ENCODE data around the gene MDFI. TPM values are rescaled to one million over a fixed set of nuclear protein-coding genes. Genes with fewer than 3 reads are reported as not detected.

Gene MDFI
- total RNA-seq, 1 experiment from 2014 or later = not detected

DNA sequence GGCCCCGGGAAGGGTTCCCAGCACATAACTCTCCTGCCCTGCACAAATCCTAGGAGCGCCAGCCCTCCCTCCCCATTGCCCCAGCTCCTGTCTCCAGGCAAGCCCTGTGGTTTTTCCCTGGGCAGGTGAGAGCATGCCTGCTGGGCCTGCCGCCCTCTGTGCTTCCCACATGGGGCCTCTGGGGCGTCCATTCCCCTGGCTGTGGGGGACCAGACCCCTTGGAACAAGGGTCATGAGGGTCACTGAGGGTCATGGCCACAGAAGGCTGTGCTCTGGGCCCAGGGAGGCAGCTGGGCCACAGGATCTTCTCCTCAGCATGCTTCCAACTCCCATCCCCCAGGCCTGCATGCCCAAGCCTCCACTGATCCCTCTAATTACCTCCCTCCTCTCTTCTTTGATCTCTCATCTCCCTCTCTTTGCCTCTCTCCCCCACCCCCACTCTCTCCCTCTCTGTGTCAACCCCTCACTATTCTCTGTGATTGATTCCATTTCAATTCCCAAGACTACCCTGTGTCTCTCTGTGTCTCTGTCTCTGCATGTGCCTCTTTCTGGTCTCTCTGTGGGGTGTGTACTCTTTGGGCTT is 6.1 kb downstream of the MDFI start:
- DNase-seq (ENCODE audit: low spot score) = no peak
- in situ Hi-C loops (cut with HindIII; ENCODE audit: low sequenced_read_pairs) = no loop called here

DNA sequence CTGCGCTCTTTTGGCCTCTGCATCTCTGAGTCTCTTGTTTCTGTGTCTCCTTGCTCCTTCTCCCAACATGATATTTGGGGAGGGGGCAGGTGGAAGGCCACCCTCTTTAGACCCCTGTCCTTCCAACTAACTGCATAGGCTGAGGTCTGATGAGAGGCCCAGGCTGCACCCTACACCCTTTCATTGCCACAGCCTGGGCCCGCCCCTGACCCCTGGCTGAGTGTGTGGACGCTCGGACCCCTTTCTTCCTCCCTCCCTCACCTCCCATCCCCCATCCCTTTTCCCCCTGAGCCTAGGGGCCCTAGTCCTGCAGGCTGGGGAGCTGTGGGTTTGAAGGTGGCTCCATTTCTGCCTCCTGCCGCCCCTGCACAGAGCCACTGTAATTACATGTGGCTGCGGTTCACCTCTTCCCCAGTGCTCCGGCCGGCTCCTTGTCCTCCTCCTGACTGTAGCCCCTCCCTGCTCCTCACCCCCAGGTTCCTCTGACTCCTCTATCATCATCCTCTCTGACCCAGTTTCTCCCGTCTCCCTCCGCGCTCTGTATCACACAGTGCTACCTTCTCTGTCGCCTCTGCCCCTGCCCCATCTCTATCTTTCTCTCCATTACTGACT is 6.8 kb downstream of the MDFI start:
- in situ Hi-C loops (cut with HindIII; ENCODE audit: low sequenced_read_pairs) = no loop called here
- no peak for DNase-seq (ENCODE audit: low spot score)

DNA sequence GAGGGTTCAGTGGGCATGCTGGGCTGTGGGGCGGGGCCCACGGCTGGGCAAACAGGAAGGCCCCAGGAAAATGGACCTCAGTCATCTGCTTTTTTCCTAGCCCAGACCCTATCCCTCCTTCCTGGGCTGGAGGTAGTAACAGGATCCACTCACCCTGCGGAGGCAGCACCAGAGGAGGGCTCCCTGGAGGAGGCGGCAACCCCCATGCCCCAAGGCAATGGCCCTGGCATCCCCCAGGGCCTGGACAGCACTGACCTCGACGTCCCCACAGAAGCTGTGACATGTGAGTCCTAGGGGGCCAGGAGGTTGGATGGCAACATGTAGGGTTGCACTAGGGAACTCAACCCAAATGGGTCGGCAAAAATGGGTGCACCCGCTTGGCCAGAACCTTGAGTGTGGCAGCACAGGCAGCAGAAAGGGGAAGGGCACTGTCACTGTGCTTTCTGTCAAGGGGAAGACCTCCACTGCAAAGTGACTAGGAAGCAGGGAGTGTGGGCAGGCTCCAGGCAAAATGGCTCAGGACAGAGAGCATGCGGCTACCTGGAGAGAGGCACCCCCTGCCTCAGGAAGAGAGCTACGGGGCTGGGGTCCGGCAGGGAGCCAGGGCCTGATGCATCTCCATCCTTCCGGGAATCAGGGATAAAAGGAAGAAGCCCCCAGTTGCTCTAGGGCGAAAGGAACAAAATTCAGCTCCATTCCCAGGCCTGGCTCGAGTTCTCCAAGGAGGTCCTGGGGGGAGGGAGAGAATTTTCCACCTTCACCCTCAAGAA is 7.9 kb downstream of the MDFI start:
- no peak for DNase-seq (ENCODE audit: low spot score)
- in situ Hi-C loops (cut with HindIII; ENCODE audit: low sequenced_read_pairs) = no loop called here

DNA sequence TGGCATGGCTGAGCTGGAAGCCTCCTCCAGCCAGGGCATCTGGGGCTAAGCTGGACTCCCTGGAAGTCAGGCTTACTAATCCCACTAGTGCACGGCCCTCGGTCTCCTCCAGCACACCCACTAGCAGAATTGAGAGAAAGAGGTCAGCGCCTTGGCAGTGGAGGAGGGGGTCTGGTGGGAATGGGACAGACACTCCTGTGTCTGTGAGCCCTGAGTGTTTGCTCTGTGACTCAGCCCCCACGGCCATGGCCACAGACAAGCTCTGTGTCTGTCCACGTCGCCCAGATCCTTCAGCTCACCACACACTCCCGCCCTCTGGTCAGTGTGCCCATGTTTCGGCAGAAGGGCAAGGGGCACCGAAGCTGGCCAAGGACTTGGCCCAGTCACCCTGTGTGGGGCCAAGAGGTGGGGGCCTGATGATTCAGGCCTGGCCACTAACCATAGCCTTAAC is 8.8 kb downstream of the MDFI start:
- no peak for DNase-seq (ENCODE audit: low spot score)
- in situ Hi-C loops (cut with HindIII; ENCODE audit: low sequenced_read_pairs) = no loop called here

DNA sequence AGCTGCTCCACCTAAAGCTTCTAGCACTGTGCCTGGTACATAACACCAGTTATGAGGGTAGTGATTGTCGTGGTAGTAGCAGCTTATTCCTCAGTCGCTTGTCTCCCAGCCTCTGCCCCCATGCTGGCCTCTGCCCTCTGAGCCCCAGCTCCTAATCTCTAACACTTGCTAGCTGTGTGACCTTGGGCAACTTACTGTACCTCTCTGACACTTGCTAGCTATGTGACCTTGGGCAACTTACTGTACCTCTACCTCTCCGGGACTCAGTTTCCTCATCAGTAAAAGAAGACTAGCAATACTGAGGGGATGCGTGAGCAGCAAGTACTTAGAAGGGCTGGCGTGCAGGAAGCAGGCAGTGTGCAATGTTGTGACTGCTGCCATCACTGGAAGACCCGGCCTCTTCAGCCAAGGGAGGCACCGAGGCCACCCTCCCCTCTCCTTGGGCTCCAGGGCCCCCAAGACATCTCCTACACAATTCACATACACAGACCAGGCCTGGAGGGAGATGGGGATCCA is 9.9 kb downstream of the MDFI start:
- in situ Hi-C loops (cut with HindIII; ENCODE audit: low sequenced_read_pairs) = no loop called here
- DNase-seq (ENCODE audit: low spot score) = no peak

DNA sequence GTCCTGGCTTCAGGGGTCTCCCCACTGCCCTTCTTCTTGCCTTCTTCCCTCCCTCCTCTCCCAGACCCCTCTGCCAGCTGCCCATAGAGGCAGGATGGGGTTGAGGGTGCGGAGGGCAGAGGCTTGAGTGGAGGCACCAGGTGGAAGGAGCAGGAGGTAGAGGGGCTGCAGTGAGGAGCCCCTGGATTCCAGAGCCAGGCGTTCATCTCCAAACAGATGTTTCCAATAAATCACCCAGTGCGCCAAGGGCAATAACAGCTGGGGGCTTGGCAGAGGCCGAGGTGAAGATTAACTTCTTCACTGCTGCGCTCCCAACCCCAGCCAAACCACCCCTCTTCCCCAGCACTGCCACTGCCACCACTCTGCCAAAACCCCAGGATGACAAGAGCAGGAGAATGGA is 10.7 kb downstream of the MDFI start:
- in situ Hi-C loops (cut with HindIII; ENCODE audit: low sequenced_read_pairs) = no loop called here

DNA sequence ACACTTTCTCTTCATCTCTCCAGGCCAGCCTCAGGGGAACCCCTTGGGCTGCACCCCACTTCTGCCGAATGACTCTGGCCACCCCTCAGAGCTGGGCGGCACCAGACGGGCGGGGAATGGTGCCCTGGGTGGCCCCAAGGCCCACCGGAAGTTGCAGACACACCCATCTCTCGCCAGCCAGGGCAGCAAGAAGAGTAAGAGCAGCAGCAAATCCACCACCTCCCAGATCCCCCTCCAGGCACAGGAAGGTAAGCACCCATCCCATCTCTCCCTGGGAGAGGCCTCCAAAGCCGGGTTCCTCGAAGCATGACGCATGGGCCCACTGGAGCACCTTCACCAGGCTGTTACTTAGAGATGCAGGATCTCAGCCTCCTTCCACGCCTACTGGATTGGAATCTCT is 11.3 kb downstream of the MDFI start:
- in situ Hi-C loops (cut with HindIII; ENCODE audit: low sequenced_read_pairs) = no loop called here
- DNase-seq (ENCODE audit: low spot score) = no peak

More for the DNA sequence above, 10.7 kb downstream of the MDFI start:
- DNase-seq (ENCODE audit: low spot score) = no peak

DNA sequence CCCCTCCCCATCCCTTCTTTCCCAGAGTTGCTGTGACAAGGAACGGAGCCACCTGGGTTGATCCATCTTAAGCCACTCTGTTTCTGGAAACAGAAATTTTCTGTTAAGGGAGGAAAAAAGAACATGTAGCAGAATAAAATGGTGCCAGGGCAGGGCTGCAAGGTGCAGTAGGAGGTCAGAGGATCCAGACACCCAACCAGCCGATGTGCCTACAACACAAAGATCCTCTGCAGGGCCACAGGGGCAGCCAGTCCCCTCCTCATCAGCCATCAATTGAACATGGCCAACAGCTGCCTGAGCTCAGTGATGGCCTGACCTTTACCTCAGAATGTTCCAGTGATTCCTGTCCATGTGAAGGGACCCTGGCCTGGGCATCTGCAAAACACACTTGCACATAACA is 11.9 kb downstream of the MDFI start:
- in situ Hi-C loops (cut with HindIII; ENCODE audit: low sequenced_read_pairs) = no loop called here
- no peak for DNase-seq (ENCODE audit: low spot score)

DNA sequence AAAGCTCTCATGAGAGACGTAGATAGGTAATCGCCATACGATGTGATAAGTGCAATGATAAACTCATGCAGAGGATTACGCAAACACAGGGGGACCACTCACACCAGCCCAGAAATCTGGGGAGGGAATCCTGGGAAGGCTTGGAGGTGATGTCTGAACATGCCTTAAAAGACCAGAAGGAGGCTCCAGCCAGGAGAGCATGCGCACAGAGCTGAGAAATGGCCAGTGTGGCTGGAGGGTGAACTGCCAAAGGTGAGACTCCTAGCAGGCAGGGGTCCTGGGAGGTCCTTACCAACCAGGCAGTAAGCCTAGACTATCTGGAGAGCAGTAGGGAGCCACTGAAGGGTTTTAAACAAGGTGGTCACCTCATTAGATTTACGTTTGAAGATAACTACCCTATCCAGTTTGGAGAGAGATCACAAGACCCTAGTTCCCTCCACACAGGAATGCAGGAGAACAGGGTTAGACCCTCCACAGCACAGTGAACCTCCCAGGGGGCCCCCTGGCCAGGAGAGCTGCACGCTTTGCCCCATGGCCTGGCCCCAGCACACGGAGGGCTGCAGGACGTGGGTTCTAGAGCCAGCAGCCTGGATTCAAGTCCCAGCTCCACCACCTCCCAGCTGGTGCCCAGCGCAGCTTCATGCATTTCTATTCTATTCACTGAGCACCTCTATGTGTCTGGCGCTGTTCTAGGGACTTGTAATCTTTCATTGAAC is 13.1 kb downstream of the MDFI start:
- no peak for DNase-seq (ENCODE audit: low spot score)
- in situ Hi-C loops (cut with HindIII; ENCODE audit: low sequenced_read_pairs) = no loop called here

DNA sequence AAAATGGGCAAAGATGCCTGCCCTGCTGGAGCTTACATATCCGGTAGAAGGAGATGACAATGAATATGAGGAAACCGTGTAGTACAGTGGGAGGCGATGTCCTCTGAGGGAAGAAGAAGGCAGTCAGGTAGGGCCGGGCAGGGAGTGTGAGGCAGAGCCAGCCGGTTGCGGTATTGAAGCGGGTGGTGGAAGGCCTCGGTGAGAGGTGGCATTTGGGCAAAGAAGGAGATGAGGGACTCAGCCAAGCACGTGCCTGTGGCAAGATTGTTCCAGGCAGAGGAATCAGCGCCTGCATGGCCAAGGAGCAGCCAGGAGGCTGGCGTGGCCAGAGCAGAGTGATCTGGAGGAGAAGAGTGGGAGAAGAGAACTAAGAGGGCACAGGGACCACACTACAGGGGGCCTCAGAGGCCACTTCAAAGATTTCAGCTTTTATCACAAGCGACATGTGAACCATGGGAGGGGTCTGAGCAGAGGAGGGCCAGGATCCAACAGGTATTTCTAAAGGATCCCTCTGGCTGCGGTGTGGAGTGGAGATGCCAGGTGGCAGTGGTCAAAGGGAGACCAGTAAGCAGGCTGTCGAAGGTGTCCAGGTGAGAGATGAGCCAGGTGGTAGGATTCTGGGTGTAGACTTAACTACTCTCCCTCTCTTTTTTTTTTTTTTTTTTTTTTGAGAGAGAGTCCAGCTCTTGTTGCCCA is 13.8 kb downstream of the MDFI start:
- no peak for DNase-seq (ENCODE audit: low spot score)
- in situ Hi-C loops (cut with HindIII; ENCODE audit: low sequenced_read_pairs) = no loop called here

DNA sequence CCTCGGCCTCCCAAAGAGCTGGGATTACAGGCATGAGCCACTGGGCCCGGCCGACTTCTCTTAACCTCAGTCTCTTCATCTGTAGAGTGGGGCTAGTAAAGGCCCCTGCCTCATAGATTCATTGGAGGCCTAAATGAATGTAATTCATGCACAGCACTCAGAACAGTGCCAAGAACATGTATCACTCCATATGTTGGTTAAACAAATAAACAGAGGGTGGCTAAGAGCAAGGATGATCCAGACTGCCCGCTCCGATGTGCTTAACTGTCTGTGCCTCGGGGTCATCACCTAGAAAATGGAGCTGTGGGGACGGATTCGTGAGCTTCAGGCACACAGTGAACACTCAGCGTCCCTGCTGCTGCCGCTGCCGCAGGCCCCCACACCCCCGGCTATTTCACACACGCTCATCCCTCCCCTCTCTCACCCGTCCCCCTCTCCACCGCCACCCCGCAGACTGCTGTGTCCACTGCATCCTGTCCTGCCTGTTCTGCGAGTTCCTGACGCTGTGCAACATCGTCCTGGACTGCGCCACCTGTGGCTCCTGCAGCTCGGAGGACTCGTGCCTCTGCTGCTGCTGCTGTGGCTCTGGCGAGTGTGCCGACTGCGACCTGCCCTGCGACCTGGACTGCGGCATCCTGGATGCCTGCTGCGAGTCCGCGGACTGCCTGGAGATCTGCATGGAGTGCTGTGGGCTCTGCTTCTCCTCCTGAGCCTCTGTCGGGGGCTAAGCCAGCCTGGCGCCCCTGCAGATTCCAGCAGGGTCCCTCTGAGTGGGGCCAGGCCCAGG is 14.8 kb downstream of the MDFI start:
- in situ Hi-C loops (cut with HindIII; ENCODE audit: low sequenced_read_pairs) = no loop called here
- DNase-seq (ENCODE audit: low spot score) = no peak

DNA sequence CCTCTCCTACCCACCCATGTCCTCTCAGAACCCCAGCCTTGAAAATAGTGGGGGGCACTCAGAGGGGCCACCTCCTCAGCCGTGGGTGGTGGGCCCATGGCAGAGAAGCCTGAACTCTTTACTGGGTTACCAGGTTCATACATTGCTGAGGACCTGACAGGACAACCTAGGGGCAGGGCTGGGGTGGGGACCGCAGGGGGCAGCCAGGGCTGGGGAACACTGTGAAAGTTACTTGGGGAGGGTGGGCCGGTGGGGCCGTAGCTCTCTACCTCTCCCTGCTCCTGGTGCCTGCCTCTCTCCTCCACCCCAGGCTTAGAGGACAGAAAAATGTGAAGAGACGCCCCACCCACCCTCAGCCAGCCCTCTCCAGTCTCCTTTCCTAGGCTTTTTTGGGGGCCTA is 15.4 kb downstream of the MDFI start:
- in situ Hi-C loops (cut with HindIII; ENCODE audit: low sequenced_read_pairs) = no loop called here
- DNase-seq (ENCODE audit: low spot score) = no peak

DNA sequence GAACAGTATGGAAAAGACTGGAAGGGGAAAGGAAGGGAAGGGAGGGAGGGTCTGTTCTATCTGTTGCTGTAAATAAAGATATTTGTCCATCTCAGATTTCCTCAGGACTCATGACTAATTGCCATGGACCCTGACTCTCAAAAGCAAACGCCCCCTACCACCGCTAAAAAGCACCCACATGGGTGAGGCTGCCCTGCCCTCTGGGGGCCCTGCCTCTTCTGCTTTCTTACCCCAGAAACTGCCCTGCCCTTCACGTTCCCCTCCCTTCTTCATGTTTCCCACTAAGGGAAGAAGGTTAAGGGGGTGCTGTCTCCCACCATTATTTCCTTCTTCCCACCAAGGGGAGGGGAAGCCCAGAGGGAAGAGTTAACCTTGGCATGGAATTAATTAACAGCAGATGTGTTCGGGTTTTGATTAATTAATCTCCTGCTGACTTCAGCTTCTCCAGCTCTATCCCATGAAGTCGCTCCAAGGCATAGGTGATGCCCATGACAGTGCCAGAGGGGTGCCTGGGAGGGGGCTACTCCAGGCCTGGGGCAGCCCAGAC is 16.0 kb downstream of the MDFI start:
- in situ Hi-C loops (cut with HindIII; ENCODE audit: low sequenced_read_pairs) = no loop called here
- no peak for DNase-seq (ENCODE audit: low spot score)

DNA sequence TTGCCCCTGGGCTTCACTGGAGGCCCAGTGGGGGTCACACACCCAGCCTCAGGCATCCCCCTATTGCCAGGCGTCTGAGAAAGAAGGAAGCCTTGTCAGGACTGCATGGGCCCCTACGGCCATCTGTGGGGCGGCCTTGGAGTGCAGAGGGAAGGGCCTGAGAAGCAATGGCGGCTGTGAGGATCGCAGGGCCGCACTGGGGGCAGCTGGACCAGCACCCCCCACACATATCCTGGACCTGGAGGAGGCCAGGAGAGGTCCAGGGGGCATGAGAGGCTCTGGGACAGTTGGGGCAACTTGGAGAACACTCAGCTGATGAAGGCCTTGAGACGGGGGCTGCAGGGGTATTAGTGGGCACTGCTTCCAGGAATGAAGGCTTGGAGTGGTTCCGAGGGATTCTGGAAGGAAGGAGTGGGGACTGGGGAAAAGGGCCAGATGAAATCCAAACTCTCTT is 16.5 kb downstream of the MDFI start:
- DNase-seq (ENCODE audit: low spot score) = no peak
- in situ Hi-C loops (cut with HindIII; ENCODE audit: low sequenced_read_pairs) = no loop called here

DNA sequence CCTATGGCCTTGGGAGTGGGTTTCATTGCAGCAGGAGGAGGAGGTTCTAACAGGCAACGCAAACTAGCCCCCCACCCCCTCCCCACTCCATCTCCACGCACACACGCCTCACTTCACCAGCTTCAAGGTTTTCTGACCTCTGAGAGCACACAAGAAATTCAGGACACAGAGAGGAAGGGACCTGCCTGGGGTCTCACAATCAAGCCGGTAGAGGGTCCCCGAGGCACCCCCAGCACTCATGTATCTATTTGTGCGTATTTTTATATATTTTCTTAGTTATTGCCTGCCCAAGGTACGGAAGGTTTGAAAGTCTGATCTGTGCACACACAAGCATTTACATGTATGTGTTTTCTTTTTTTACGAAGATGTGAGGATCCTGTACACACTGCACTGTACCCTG is 16.9 kb downstream of the MDFI start:
- DNase-seq (ENCODE audit: low spot score) = no peak
- in situ Hi-C loops (cut with HindIII; ENCODE audit: low sequenced_read_pairs) = no loop called here

DNA sequence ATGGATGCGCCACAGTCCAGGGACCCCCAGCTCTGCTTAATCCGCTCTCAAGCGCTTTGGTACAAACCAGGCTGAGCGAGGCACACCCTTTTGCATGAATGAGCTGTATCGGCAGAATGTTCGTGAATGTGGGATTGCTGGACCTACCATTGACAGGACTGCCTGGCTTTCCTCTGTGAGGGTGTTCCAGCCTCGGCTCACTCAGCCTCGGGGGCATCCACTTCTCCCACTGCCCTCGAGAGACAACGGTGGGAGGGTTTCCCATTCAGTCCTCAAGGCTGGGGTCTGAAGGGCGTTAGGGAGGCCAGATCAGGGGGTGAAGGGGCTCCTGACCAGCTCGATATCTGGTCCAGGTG is 17.4 kb downstream of the MDFI start:
- DNase-seq (ENCODE audit: low spot score) = no peak
- in situ Hi-C loops (cut with HindIII; ENCODE audit: low sequenced_read_pairs) = no loop called here

DNA sequence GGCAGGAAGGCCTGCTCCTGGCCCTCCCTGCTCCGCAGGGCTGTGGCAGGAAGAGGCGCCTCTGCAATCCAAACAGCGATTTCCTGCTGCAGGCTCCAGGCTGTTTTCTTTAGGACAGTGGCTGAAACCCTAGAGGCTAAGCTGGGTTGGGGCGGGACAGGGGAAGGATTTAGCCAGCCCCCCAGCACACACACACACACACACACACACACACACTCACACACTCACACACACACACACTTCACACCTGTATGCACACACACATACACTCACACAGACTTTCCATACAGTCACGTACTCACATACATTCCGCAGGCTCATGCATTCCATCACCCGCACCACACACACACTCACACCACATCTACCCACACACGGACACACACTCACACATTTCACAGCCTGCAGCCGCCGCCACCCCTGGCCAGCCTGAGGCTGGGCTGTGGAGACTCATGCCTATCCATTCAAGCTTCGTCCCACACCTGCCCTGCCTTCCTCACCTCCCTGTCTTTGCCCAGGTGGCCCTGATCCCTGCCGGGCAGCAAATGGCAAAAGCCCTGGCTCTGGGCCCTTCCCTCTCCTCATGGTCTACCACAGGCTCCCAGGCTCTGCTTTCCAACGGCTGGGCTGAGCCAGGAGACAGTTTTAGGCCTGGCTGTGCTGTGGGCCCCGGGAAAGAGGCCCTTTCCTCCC is 17.9 kb downstream of the MDFI start:
- in situ Hi-C loops (cut with HindIII; ENCODE audit: low sequenced_read_pairs) = no loop called here
- DNase-seq (ENCODE audit: low spot score) = peak; percentile 77

All from G401 (cell line).